ENCODE measurements around the gene COX7B2.

GRCh38 chr4:46715468-46715867, 193.6 kb downstream of the COX7B2 start:
- no peak for TF ChIP-seq CTCF (IDR thresholded peaks at IDR 0.05 in 2 of 3, conservative IDR thresholded peaks at IDR 0.05 in 1 of 3; ENCODE audit: control insufficient read depth in 2 of 3, extremely low read depth in 1 of 3, insufficient read depth in 1 of 3, low read depth in 3 of 3, low read length in 3 of 3)
- no peak for TF ChIP-seq POLR2A (IDR thresholded peaks at IDR 0.05; ENCODE audit: low read depth, low read length)
- no peak for TF ChIP-seq TAF1 (IDR thresholded peaks at IDR 0.05; ENCODE audit: borderline replicate concordance, low read depth, low read length)
- no peak for TF ChIP-seq CEBPB (IDR thresholded peaks at IDR 0.05; ENCODE audit: borderline replicate concordance in 1 of 2, low read depth in 2 of 2, low read length in 2 of 2)
- no peak for TF ChIP-seq RAD21 (IDR thresholded peaks at IDR 0.05; ENCODE audit: insufficient read depth, low read depth, low read length)
